ENCODE measurements around the gene NKIRAS2.
"Not testable (repeated sequence)": the region's sequence is repeated elsewhere in the genome, so short reads cannot be mapped to it uniquely, and the experiment has no call there.

- not testable (repeated sequence) for TF ChIP-seq EZH2 (IDR thresholded peaks at IDR 0.05; ENCODE audit: low read depth, unreplicated experiment); EZH2phosphoT487 (IDR thresholded peaks at IDR 0.05; ENCODE audit: unreplicated experiment); ZNF331 (CRISPR knock-in tag; IDR thresholded peaks at IDR 0.05; ENCODE audit: low read depth); CTCF (conservative IDR thresholded peaks at IDR 0.05; ENCODE audit: low read depth in 2 of 2); ZNF114 (CRISPR knock-in tag; IDR thresholded peaks at IDR 0.05); REST (IDR thresholded peaks at IDR 0.05; ENCODE audit: unreplicated experiment); ZNF462 (CRISPR knock-in tag; IDR thresholded peaks at IDR 0.05); ETS1 (IDR thresholded peaks at IDR 0.05); STAT1 (IDR thresholded peaks at IDR 0.05; ENCODE audit: unreplicated experiment)
- 0 out of 2 replicates have a peak, but pooled peaks have one; percentile 16 for TF ChIP-seq POLR2AphosphoS5 (IDR thresholded peaks at IDR 0.05; ENCODE audit: low read depth)
- TF ChIP-seq CREB1 (CRISPR knock-in tag; IDR thresholded peaks at IDR 0.05; ENCODE audit: low read depth): peak; percentile 6; the same call in 1 of the 2 replicates
These were observed 7.5 kb upstream of the NKIRAS2 start for GRCh38 chr17:42012363-42012762.

All from GM23338 (cell line).